RWPE2 (cell line): ENCODE results near the gene CTSH.
A peak's percentile ranks its signal among the peaks of the same experiment; 100 is the strongest.

Experiments
- ATAC-seq: fragments of 200-7000 bp; cut with Tn5 transposase; 3 replicates; pipeline ENCODE4 v1.9.1; 2021; ENCODE audit warnings: low read depth
- DNase-seq: peaks from one replicate; pipeline ENCODE4 v3.0.0-alpha.2; 2020; ENCODE audit warnings: low spot score
- H3K27ac ChIP-seq: fragments of 450-650 bp; 2 replicates; pipeline ENCODE4 v1.5.1; 2017; ENCODE audit warnings: mild to moderate bottlenecking; ENCODE audit not compliant: poor library complexity, severe bottlenecking
- H3K27me3 ChIP-seq: fragments of 250-450 bp; sonication (Bioruptor Pico); 2 replicates; pipeline ENCODE4 v1.5.1; 2021; ENCODE audit warnings: mild to moderate bottlenecking, moderate library complexity; ENCODE audit not compliant: insufficient read depth, poor library complexity, severe bottlenecking
- H3K36me3 ChIP-seq: fragments of 250-450 bp; sonication (Bioruptor Pico); 2 replicates; pipeline ENCODE4 v1.5.1; 2020; ENCODE audit warnings: low read depth, mild to moderate bottlenecking, moderate library complexity
- H3K4me1 ChIP-seq: fragments of 250-450 bp; sonication (Bioruptor Pico); 2 replicates; pipeline ENCODE4 v1.5.1; 2021; ENCODE audit warnings: mild to moderate bottlenecking, moderate library complexity; ENCODE audit not compliant: insufficient read depth, poor library complexity, severe bottlenecking
- H3K4me3 ChIP-seq: fragments of 250-450 bp; sonication (Bioruptor Pico); 2 replicates; pipeline ENCODE4 v1.5.1; 2021; ENCODE audit warnings: mild to moderate bottlenecking, moderate library complexity; ENCODE audit not compliant: severe bottlenecking
- H3K9me3 ChIP-seq: fragments of 250-450 bp; sonication (Bioruptor Pico); 2 replicates; pipeline ENCODE4 v1.5.1; 2021; ENCODE audit warnings: mild to moderate bottlenecking, moderate library complexity; ENCODE audit not compliant: severe bottlenecking
- TF ChIP-seq, protein P1 (sequence below): fragments of 450-650 bp; IDR thresholded peaks from one replicate; pipeline ENCODE4 v1.5.1; 2017; ENCODE audit warnings: mild to moderate bottlenecking, moderate library complexity; ENCODE audit not compliant: poor library complexity, severe bottlenecking

The CTSH gene

DNA sequence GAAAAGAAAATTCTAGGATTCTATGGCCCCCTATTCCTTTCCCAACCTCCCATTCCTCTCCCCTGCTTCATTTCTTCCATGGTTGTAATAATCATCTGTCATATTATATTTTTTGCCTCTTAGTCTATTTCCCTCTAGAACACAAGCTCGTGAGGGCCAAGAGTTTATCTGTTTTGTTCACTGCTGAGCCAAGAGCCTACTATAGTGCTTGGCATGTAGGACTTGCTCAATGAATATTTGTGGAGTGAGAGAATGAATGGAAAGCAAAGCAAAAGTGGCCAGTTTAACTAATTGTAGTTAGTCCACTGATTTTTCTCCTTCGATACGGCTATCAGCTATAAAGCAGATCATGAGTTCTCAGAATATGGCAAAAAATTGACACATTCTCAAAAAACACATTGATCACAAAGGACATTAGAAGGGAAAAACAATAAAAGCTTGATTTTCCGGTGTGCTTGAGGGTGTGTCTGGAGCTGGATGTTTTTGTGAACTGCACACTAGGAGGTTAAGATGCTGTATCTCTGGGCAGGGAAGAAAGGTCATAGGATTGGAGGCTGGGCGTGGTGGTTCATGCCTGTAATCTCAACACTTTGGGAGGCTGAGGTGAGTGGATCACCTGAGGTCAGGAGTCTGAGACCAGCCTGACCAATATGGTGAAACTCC, 25.0 kb upstream of the CTSH start:
- ATAC-seq = no peak

DNA sequence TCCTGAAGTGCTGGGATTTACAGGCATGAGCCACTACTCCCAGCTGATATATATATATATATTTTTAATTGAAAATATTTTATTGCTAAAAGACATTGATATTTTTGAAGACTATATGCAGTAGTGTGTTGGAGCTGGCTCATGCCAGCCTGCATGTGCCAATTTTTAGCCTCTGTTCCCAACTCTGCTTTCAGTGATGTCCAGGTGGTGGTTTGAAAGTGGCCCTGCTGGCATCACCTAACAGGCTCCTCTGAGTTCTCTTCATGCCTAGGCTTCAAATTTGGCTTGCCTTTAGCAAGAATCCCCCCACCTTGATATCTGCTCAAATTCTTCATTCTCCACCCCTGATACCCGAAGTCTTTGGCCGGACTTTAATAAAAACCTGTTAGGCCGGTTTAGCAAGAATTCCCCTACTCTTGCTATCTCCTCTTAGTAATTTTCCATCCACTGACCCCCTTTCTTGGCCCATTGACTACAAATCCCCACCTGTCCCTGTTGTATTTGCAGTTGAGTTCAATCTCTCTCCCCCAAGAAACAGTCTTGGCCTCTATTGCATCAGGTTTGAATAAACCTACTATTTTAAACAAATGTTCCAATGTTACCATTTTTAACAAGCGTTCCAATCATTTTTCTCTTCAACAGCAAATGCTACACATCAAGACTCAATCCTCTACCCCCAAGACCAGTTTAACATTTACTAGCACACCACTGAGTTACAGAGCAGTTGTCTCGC, 23.9 kb upstream of the CTSH start:
- no peaks in the 10 kb centered on the region for H3K9me3 ChIP-seq
- ATAC-seq (peak; percentile 60; the same call in 2 of the 3 replicates), DNase-seq (no peak)
- TF ChIP-seq, protein P1, sequence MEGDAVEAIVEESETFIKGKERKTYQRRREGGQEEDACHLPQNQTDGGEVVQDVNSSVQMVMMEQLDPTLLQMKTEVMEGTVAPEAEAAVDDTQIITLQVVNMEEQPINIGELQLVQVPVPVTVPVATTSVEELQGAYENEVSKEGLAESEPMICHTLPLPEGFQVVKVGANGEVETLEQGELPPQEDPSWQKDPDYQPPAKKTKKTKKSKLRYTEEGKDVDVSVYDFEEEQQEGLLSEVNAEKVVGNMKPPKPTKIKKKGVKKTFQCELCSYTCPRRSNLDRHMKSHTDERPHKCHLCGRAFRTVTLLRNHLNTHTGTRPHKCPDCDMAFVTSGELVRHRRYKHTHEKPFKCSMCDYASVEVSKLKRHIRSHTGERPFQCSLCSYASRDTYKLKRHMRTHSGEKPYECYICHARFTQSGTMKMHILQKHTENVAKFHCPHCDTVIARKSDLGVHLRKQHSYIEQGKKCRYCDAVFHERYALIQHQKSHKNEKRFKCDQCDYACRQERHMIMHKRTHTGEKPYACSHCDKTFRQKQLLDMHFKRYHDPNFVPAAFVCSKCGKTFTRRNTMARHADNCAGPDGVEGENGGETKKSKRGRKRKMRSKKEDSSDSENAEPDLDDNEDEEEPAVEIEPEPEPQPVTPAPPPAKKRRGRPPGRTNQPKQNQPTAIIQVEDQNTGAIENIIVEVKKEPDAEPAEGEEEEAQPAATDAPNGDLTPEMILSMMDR = no peak
- H3K4me1 ChIP-seq = peaks cover 11% of the 10 kb centered on the region
- H3K27me3 ChIP-seq = no peaks in the 10 kb centered on the region
- H3K27ac ChIP-seq = no peak overlapping the region
- H3K36me3 ChIP-seq = no peaks in the 10 kb centered on the region
- no peak overlapping the region for H3K4me3 ChIP-seq

More for the DNA sequence above, 25.0 kb upstream of the CTSH start:
- Histone ChIP-seq H3K4me1 (peaks cover 11% of the 10 kb centered on the region), H3K4me3 (no peak overlapping the region), H3K9me3 (no peaks in the 10 kb centered on the region), H3K27me3 (no peaks in the 10 kb centered on the region), H3K36me3 (no peaks in the 10 kb centered on the region), H3K27ac (no peak overlapping the region)
- TF ChIP-seq, protein P1 = no peak
- DNase-seq = no peak

DNA sequence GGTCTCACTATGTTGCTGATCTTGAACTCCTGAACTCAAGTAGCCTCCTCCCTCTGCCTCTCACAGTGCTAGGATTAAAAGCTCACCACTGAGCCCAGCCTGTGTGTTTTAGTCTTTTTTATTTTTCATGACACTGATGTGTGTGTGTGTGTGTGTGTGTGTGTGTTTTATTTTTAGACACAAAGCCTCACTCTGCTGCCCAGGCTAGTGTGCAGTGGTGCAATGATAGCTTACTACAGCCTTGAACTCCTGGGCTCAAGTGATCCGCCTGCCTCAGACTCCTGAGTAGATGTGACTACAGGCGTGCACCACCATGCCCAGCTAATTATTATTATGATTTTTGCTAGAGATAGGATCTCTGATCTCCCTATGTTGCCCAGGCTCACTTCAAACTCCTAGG, 23.3 kb upstream of the CTSH start:
- TF ChIP-seq, protein P1 = no peak
- no peaks in the 10 kb centered on the region for H3K36me3 ChIP-seq
- no peak overlapping the region for H3K27ac ChIP-seq
- no peaks in the 10 kb centered on the region for H3K9me3 ChIP-seq
- H3K4me3 ChIP-seq = no peak overlapping the region
- no peak for ATAC-seq
- no peak for DNase-seq
- no peaks in the 10 kb centered on the region for H3K27me3 ChIP-seq
- H3K4me1 ChIP-seq = peaks cover 11% of the 10 kb centered on the region

DNA sequence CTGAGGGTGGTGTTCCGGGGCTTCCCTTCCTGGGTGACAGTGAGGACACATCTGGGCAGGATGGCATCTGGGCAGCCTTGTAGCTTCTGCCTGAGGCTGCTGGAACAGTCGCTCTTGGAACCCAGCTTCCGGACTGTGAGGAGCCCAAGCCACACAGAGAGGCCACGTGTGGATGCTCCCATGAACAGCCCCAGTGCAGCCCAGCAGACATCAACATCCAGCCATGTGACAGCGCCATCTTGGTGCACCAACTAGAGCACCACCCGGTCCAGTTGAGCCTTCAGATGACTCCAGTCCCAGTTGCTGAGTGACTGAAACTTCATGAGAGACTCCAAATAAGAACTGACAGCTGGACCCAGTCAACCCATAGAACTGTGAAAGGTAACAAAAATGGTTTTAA, 15.5 kb upstream of the CTSH start:
- Histone ChIP-seq H3K9me3 (no peaks in the 10 kb centered on the region), H3K27me3 (no peaks in the 10 kb centered on the region), H3K27ac (no peak overlapping the region), H3K4me1 (no peaks in the 10 kb centered on the region), H3K4me3 (no peak overlapping the region), H3K36me3 (no peaks in the 10 kb centered on the region)
- TF ChIP-seq, protein P1 = no peak
- DNase-seq = no peak
- no peak for ATAC-seq

DNA sequence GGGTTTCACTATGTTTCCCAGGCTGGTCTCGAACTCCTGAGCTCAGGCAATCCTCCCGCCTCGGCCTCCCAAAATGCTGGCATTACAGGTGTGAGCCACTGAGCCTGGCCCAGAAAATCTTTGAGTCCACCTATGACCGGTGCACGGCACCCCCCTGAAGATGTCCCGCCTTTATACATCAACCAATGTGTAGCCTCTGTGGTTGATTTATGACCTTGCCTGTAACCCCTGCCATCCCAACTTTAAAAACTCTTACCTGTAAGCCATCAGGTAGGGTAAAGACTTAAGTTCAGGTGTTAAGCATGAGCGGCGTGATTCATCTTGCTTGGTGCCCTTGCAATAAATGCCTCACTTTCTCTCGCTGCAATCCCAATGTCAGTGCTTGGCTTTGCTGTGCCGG, 14.5 kb upstream of the CTSH start:
- H3K36me3 ChIP-seq = no peaks in the 10 kb centered on the region
- TF ChIP-seq, protein P1 = no peak
- DNase-seq = no peak
- H3K27me3 ChIP-seq = no peaks in the 10 kb centered on the region
- no peak for ATAC-seq
- no peaks in the 10 kb centered on the region for H3K4me1 ChIP-seq
- H3K9me3 ChIP-seq = no peaks in the 10 kb centered on the region
- H3K27ac ChIP-seq = no peak overlapping the region
- no peak overlapping the region for H3K4me3 ChIP-seq
